ENCODE results near the gene ATXN7L3. TPM values are rescaled to one million over a fixed set of nuclear protein-coding genes. Genes with fewer than 3 reads are reported as not detected.

The ATXN7L3 gene
- total and polyA plus RNA-seq, 10 of the 15 experiments (the other 5 are each of a cell fraction or from before 2014, with no cell fraction given), result 0.71 to 78.7 (median 32.7) TPM

GRCh38 chr17:44186307-44187130 lies 13.2 kb downstream of the ATXN7L3 start, which contains the start of gene TMUB2 (continued):
- no peak for TF ChIP-seq SPI1 (IDR thresholded peaks at IDR 0.05; ENCODE audit: borderline replicate concordance, insufficient read depth, low read depth, low read length)
- TF ChIP-seq MTA3 (IDR thresholded peaks at IDR 0.05; ENCODE audit: borderline replicate concordance, low read length), result no peak
- no peak for TF ChIP-seq BMI1 (IDR thresholded peaks at IDR 0.05; ENCODE audit: borderline replicate concordance)
- TF ChIP-seq SMC3 (IDR thresholded peaks at IDR 0.05; ENCODE audit: borderline replicate concordance, low read length), result no peak
- no peak for TF ChIP-seq RBBP5 (conservative IDR thresholded peaks at IDR 0.05)
- no peak for TF ChIP-seq SUZ12 (IDR thresholded peaks at IDR 0.05; ENCODE audit: unreplicated experiment)
- no peak for TF ChIP-seq CEBPB (IDR thresholded peaks at IDR 0.05; ENCODE audit: borderline replicate concordance in 1 of 2, low read depth in 2 of 2, low read length in 2 of 2)
- TF ChIP-seq, protein P1, sequence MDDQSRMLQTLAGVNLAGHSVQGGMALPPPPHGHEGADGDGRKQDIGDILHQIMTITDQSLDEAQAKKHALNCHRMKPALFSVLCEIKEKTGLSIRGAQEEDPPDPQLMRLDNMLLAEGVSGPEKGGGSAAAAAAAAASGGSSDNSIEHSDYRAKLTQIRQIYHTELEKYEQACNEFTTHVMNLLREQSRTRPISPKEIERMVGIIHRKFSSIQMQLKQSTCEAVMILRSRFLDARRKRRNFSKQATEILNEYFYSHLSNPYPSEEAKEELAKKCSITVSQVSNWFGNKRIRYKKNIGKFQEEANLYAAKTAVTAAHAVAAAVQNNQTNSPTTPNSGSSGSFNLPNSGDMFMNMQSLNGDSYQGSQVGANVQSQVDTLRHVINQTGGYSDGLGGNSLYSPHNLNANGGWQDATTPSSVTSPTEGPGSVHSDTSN (IDR thresholded peaks at IDR 0.05; ENCODE audit: insufficient replicate concordance, low read depth, low read length), result no peak
- peak; percentile 75; the same call in 1 of the 2 replicates for TF ChIP-seq SIN3A (IDR thresholded peaks at IDR 0.05; ENCODE audit: low read depth, low read length)
- peak; percentile 84 for TF ChIP-seq POLR2AphosphoS2 (IDR thresholded peaks at IDR 0.05; ENCODE audit: low read depth, low read length)
- TF ChIP-seq ZNF622 (IDR thresholded peaks at IDR 0.05), result no peak
- TF ChIP-seq RELA (IDR thresholded peaks at IDR 0.05; ENCODE audit: borderline replicate concordance, partially characterized antibody), result peak; percentile 4
- TF ChIP-seq, protein P2, sequence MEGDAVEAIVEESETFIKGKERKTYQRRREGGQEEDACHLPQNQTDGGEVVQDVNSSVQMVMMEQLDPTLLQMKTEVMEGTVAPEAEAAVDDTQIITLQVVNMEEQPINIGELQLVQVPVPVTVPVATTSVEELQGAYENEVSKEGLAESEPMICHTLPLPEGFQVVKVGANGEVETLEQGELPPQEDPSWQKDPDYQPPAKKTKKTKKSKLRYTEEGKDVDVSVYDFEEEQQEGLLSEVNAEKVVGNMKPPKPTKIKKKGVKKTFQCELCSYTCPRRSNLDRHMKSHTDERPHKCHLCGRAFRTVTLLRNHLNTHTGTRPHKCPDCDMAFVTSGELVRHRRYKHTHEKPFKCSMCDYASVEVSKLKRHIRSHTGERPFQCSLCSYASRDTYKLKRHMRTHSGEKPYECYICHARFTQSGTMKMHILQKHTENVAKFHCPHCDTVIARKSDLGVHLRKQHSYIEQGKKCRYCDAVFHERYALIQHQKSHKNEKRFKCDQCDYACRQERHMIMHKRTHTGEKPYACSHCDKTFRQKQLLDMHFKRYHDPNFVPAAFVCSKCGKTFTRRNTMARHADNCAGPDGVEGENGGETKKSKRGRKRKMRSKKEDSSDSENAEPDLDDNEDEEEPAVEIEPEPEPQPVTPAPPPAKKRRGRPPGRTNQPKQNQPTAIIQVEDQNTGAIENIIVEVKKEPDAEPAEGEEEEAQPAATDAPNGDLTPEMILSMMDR (IDR thresholded peaks at IDR 0.05 in 2 of 3, conservative IDR thresholded peaks at IDR 0.05 in 1 of 3; ENCODE audit: control insufficient read depth in 2 of 3, extremely low read depth in 1 of 3, insufficient read depth in 1 of 3, low read depth in 3 of 3, low read length in 3 of 3), result no peak
- TF ChIP-seq ZSCAN29 (IDR thresholded peaks at IDR 0.05), result no peak
- TF ChIP-seq PML (IDR thresholded peaks at IDR 0.05; ENCODE audit: low read length), result 0 out of 2 replicates have a peak, but pooled peaks have one; percentile 1
- TF ChIP-seq TCF12 (IDR thresholded peaks at IDR 0.05; ENCODE audit: low read depth, low read length), result peak; percentile 44; the same call in 1 of the 2 replicates
- TF ChIP-seq NR2C2 (IDR thresholded peaks at IDR 0.05; ENCODE audit: borderline replicate concordance, control insufficient read depth, insufficient read length, low read depth), result no peak
- TF ChIP-seq JUND (IDR thresholded peaks at IDR 0.05; ENCODE audit: low read depth, low read length), result 0 out of 2 replicates have a peak, but pooled peaks have one; percentile 46
- no peak for TF ChIP-seq EP300 (IDR thresholded peaks at IDR 0.05; ENCODE audit: borderline replicate concordance in 1 of 2, control insufficient read depth in 1 of 2, low read depth in 2 of 2, low read length in 2 of 2)
- TF ChIP-seq, protein P3, sequence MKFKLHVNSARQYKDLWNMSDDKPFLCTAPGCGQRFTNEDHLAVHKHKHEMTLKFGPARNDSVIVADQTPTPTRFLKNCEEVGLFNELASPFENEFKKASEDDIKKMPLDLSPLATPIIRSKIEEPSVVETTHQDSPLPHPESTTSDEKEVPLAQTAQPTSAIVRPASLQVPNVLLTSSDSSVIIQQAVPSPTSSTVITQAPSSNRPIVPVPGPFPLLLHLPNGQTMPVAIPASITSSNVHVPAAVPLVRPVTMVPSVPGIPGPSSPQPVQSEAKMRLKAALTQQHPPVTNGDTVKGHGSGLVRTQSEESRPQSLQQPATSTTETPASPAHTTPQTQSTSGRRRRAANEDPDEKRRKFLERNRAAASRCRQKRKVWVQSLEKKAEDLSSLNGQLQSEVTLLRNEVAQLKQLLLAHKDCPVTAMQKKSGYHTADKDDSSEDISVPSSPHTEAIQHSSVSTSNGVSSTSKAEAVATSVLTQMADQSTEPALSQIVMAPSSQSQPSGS (IDR thresholded peaks at IDR 0.05; ENCODE audit: low read length), result no peak
- no peak for TF ChIP-seq TARDBP (IDR thresholded peaks at IDR 0.05; ENCODE audit: borderline replicate concordance)
- TF ChIP-seq YBX1 (IDR thresholded peaks at IDR 0.05), result no peak
- no peak for TF ChIP-seq ETV6 (conservative IDR thresholded peaks at IDR 0.05 in 1 of 2, IDR thresholded peaks at IDR 0.05 in 1 of 2; ENCODE audit: borderline replicate concordance in 1 of 2, low read depth in 1 of 2)
- TF ChIP-seq, protein P4, sequence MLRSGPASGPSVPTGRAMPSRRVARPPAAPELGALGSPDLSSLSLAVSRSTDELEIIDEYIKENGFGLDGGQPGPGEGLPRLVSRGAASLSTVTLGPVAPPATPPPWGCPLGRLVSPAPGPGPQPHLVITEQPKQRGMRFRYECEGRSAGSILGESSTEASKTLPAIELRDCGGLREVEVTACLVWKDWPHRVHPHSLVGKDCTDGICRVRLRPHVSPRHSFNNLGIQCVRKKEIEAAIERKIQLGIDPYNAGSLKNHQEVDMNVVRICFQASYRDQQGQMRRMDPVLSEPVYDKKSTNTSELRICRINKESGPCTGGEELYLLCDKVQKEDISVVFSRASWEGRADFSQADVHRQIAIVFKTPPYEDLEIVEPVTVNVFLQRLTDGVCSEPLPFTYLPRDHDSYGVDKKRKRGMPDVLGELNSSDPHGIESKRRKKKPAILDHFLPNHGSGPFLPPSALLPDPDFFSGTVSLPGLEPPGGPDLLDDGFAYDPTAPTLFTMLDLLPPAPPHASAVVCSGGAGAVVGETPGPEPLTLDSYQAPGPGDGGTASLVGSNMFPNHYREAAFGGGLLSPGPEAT (IDR thresholded peaks at IDR 0.05; ENCODE audit: low read depth), result no peak
